Neural progenitor cell (in vitro differentiated cells): Measurements from ENCODE around the gene OSBP. TPM values are rescaled to one million over a fixed set of nuclear protein-coding genes. Genes with fewer than 3 reads are reported as not detected.

Experiments used
- DNase-seq: peaks from one replicate; pipeline ENCODE4 v3.0.0-alpha.2; 2016; ENCODE audit warnings: low spot score
- H2AFZ ChIP-seq: fragments of 200-600 bp; sonication (generic); replicated peaks from 2 replicates; pipeline ENCODE4 v1.6.1; 2016; ENCODE audit warnings: antibody characterized with exemption
- H3F3A ChIP-seq: fragments of 200-600 bp; sonication (generic); 2 replicates; pipeline ENCODE4 v1.6.1; 2016; ENCODE audit warnings: antibody characterized with exemption, low read depth
- H3K27ac ChIP-seq: fragments of 200-600 bp; sonication (generic); 2 replicates; pipeline ENCODE4 v1.5.1; 2016; ENCODE audit warnings: mild to moderate bottlenecking
- H3K27me3 ChIP-seq: fragments of 200-600 bp; sonication (generic); 2 replicates; pipeline ENCODE4 v1.6.1; 2016; ENCODE audit warnings: mild to moderate bottlenecking, moderate library complexity
- H3K36me3 ChIP-seq: fragments of 200-600 bp; sonication (generic); 2 replicates; pipeline ENCODE4 v1.5.1; 2016
- H3K4me1 ChIP-seq: fragments of 200-600 bp; sonication (generic); 2 replicates; pipeline ENCODE4 v1.6.1; 2016; ENCODE audit warnings: mixed run types
- H3K4me2 ChIP-seq: fragments of 200-600 bp; sonication (generic); 2 replicates; pipeline ENCODE4 v1.6.1; 2016
- H3K4me3 ChIP-seq: fragments of 200-600 bp; sonication (generic); 2 replicates; pipeline ENCODE4 v1.5.1; 2016
- H3K79me2 ChIP-seq: fragments of 200-600 bp; sonication (generic); 2 replicates; pipeline ENCODE4 v1.6.1; 2016; ENCODE audit warnings: low read depth
- H3K9ac ChIP-seq: fragments of 200-600 bp; sonication (generic); 2 replicates; pipeline ENCODE4 v1.6.1; 2016
- H3K9me3 ChIP-seq: fragments of 200-600 bp; sonication (generic); 2 replicates; pipeline ENCODE4 v1.5.1; 2016; ENCODE audit warnings: low read depth
- H4K20me1 ChIP-seq: fragments of 200-600 bp; sonication (generic); 2 replicates; pipeline ENCODE4 v1.6.1; 2016; ENCODE audit warnings: low read depth
- H3K27ac Mint-ChIP-seq: 3 replicates; pipeline ENCODE4 v1.8.0; 2021; ENCODE audit warnings: mixed read lengths
- H3K27me3 Mint-ChIP-seq: 2 replicates; pipeline ENCODE4 v1.8.0; 2022; ENCODE audit warnings: low read depth, mild to moderate bottlenecking, inconsistent platforms, moderate library complexity, mixed read lengths; ENCODE audit not compliant: insufficient read depth
- H3K36me3 Mint-ChIP-seq: 3 replicates; pipeline ENCODE4 v1.8.0; 2021; ENCODE audit warnings: mixed read lengths
- H3K4me1 Mint-ChIP-seq: 3 replicates; pipeline ENCODE4 v1.8.0; 2021; ENCODE audit warnings: mixed read lengths
- H3K4me3 Mint-ChIP-seq: 3 replicates; pipeline ENCODE4 v1.8.0; 2021; ENCODE audit warnings: mild to moderate bottlenecking, moderate library complexity, mixed read lengths
- H3K9me3 Mint-ChIP-seq: 3 replicates; pipeline ENCODE4 v1.8.0; 2020; ENCODE audit warnings: mixed read lengths
- CTCF ChIP-seq: fragments of 200-600 bp; sonication (generic); IDR thresholded peaks from 2 replicates; pipeline ENCODE4 v1.5.1; 2017; ENCODE audit warnings: antibody characterized with exemption, mild to moderate bottlenecking
- EZH2 ChIP-seq: fragments of 200-600 bp; sonication (generic); IDR thresholded peaks from 2 replicates; pipeline ENCODE4 v1.6.1; 2017; ENCODE audit warnings: antibody characterized with exemption, mild to moderate bottlenecking, moderate library complexity
- EZH2phosphoT487 ChIP-seq: fragments of 200-600 bp; sonication (generic); IDR thresholded peaks from 2 replicates; pipeline ENCODE4 v1.6.1; 2017; ENCODE audit warnings: antibody characterized with exemption
- total RNA-seq: library from RNA; depleted of rRNA; stranded (reverse); fragments of >200 nt; gene quantifications from 2 replicates; pipeline ENCODE4 v1.2.3, GENCODE V29; 2015; ENCODE audit warnings: low replicate concordance

Gene OSBP
- total RNA-seq, 1 donor from 2014 or later: 22.7 TPM

DNA sequence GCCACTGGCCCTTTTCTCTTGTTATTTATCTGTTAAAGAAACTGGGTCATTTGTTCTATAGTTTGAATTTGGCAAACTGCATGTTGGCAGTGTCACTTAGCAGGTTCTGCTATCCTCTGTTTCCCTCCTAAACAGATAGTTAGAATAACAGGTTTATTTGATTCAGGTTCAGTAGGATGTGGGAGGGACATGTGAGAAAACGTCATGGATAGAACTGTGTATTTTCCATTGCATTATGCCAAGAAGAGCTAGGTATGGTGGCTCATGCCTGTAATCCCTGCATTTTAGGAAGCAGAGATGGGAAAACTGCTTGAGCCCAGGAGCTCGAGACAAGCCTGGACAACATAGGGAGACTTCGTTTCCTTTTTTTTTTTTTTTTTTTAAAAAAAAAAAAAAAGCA lies 29.0 kb upstream of the OSBP start:
- Mint-ChIP-seq H3K27ac (no peak overlapping the region), H3K36me3 (peaks cover 60% of the 10 kb centered on the region), H3K9me3 (no peaks in the 10 kb centered on the region), H3K27me3 (peaks cover 5% of the 10 kb centered on the region), H3K4me1 (no peaks in the 10 kb centered on the region), H3K4me3 (no peak overlapping the region)
- Histone ChIP-seq H3K79me2 (no peaks in the 10 kb centered on the region), H3K9me3 (no peaks in the 10 kb centered on the region), H3K4me3 (no peak overlapping the region), H3F3A (no peaks in the 10 kb centered on the region), H4K20me1 (no peaks in the 10 kb centered on the region), H3K9ac (no peak overlapping the region), H3K27me3 (no peaks in the 10 kb centered on the region), H2AFZ (no peak overlapping the region), H3K4me1 (no peaks in the 10 kb centered on the region), H3K27ac (no peak overlapping the region), H3K4me2 (no peak overlapping the region), H3K36me3 (peaks cover 27% of the 10 kb centered on the region)
- no peak for TF ChIP-seq EZH2
- no peak for TF ChIP-seq CTCF
- TF ChIP-seq EZH2phosphoT487: no peak
- DNase-seq: no peak

GRCh38 chr11:59643390-59643789 lies 27.8 kb upstream of the OSBP start:
- H3K27ac Mint-ChIP-seq: no peak overlapping the region
- H3K27me3 Mint-ChIP-seq: peaks cover 5% of the 10 kb centered on the region
- Histone ChIP-seq H3F3A (no peaks in the 10 kb centered on the region), H3K79me2 (no peaks in the 10 kb centered on the region), H3K9ac (no peak overlapping the region), H3K4me1 (no peaks in the 10 kb centered on the region), H3K27ac (no peak overlapping the region), H4K20me1 (no peaks in the 10 kb centered on the region), H3K27me3 (no peaks in the 10 kb centered on the region), H3K9me3 (no peaks in the 10 kb centered on the region), H2AFZ (no peak overlapping the region), H3K36me3 (peaks cover 21% of the 10 kb centered on the region), H3K4me3 (no peak overlapping the region), H3K4me2 (no peak overlapping the region)
- TF ChIP-seq EZH2phosphoT487 (no peak), EZH2 (no peak), CTCF (no peak)
- no peaks in the 10 kb centered on the region for H3K4me1 Mint-ChIP-seq
- no peak for DNase-seq
- H3K9me3 Mint-ChIP-seq: no peaks in the 10 kb centered on the region
- H3K36me3 Mint-ChIP-seq: peaks cover 60% of the 10 kb centered on the region
- no peak overlapping the region for H3K4me3 Mint-ChIP-seq

- Histone ChIP-seq H4K20me1 (no peaks in the 10 kb centered on the region), H2AFZ (no peak overlapping the region), H3K4me3 (no peak overlapping the region), H3F3A (no peaks in the 10 kb centered on the region), H3K27me3 (no peaks in the 10 kb centered on the region), H3K36me3 (peaks cover 35% of the 10 kb centered on the region), H3K9me3 (no peaks in the 10 kb centered on the region), H3K4me2 (no peak overlapping the region), H3K79me2 (no peaks in the 10 kb centered on the region), H3K9ac (no peak overlapping the region), H3K27ac (no peak overlapping the region), H3K4me1 (no peaks in the 10 kb centered on the region)
- peaks cover 5% of the 10 kb centered on the region for H3K27me3 Mint-ChIP-seq
- H3K36me3 Mint-ChIP-seq: peaks cover 60% of the 10 kb centered on the region
- no peaks in the 10 kb centered on the region for H3K4me1 Mint-ChIP-seq
- no peaks in the 10 kb centered on the region for H3K9me3 Mint-ChIP-seq
- TF ChIP-seq EZH2phosphoT487 (no peak), EZH2 (no peak), CTCF (no peak)
- H3K4me3 Mint-ChIP-seq: no peak overlapping the region
- no peak for DNase-seq
- no peak overlapping the region for H3K27ac Mint-ChIP-seq
These were observed 25.6 kb upstream of the OSBP start for GRCh38 chr11:59641156-59641555.

- TF ChIP-seq EZH2 (no peak), CTCF (no peak), EZH2phosphoT487 (no peak)
- Histone ChIP-seq H3K4me2 (no peak overlapping the region), H3F3A (peaks cover 8% of the 10 kb centered on the region), H4K20me1 (no peaks in the 10 kb centered on the region), H3K9ac (no peak overlapping the region), H3K4me1 (no peaks in the 10 kb centered on the region), H3K27me3 (no peaks in the 10 kb centered on the region), H3K4me3 (no peak overlapping the region), H3K27ac (no peak overlapping the region), H3K79me2 (no peaks in the 10 kb centered on the region), H2AFZ (no peak overlapping the region), H3K9me3 (no peaks in the 10 kb centered on the region), H3K36me3 (no peaks in the 10 kb centered on the region)
- Mint-ChIP-seq H3K27me3 (peaks cover 3% of the 10 kb centered on the region), H3K36me3 (no peaks in the 10 kb centered on the region), H3K4me1 (no peaks in the 10 kb centered on the region), H3K9me3 (no peaks in the 10 kb centered on the region), H3K4me3 (no peak overlapping the region), H3K27ac (no peak overlapping the region)
- no peak for DNase-seq
These were observed 14.9 kb upstream of the OSBP start for GRCh38 chr11:59630493-59630892.
